HepG2 (cell line): ENCODE measurements around the gene ZFP1. TPM values are rescaled to one million over a fixed set of nuclear protein-coding genes. Genes with fewer than 3 reads are reported as not detected.

Experiments used
- AGO2 ChIP-seq: fragments of 200-400 bp; formaldehyde crosslinking; optimal IDR thresholded peaks from 2 replicates; pipeline ENCODE3; 2017; ENCODE audit warnings: mild to moderate bottlenecking, low read depth, low read length, moderate library complexity
- ATF7 ChIP-seq, 2 experiments: fragments of 450-650 bp in 1 of 2; sonication (generic) in 1 of 2; formaldehyde crosslinking in 1 of 2; IDR thresholded peaks; 2 replicates each; pipeline versions ENCODE4 v1.4.0 to v1.6.1; 2016 to 2020; ENCODE audit warnings: antibody characterized with exemption in 1 of 2, mild to moderate bottlenecking in 1 of 2, missing genetic modification reagents in 1 of 2
- GLI4 ChIP-seq: sonication (generic); formaldehyde crosslinking; IDR thresholded peaks from 2 replicates; pipeline ENCODE4 v1.5.1; 2020; ENCODE audit warnings: missing genetic modification reagents, mild to moderate bottlenecking, moderate library complexity, borderline replicate concordance
- HDAC2 ChIP-seq: sonication (generic); formaldehyde crosslinking; IDR thresholded peaks from 2 replicates; pipeline ENCODE4 v1.4.0; 2020; ENCODE audit warnings: missing genetic modification reagents
- HMGXB3 ChIP-seq: sonication (generic); formaldehyde crosslinking; IDR thresholded peaks from 2 replicates; pipeline ENCODE4 v1.4.0; 2020; ENCODE audit warnings: missing genetic modification reagents, borderline replicate concordance
- HMGXB4 ChIP-seq, 2 experiments: sonication (generic) in 1 of 2; formaldehyde crosslinking in 1 of 2; IDR thresholded peaks; 2 replicates each; pipeline versions ENCODE4 v1.4.0 to v1.6.1; 2018 to 2020; ENCODE audit warnings: missing genetic modification reagents in 2 of 2, borderline replicate concordance in 1 of 2, low read depth in 1 of 2, mild to moderate bottlenecking in 1 of 2, missing biosample characterization in 1 of 2
- ISX ChIP-seq: sonication (generic); formaldehyde crosslinking; conservative IDR thresholded peaks from 2 replicates; pipeline ENCODE4 v1.5.0; 2020; ENCODE audit warnings: missing genetic modification reagents
- MED1 ChIP-seq: sonication (generic); formaldehyde crosslinking; IDR thresholded peaks from 2 replicates; pipeline ENCODE4 v1.4.0; 2020; ENCODE audit warnings: missing genetic modification reagents
- MXD3 ChIP-seq: IDR thresholded peaks from 2 replicates; pipeline ENCODE4 v1.6.1; 2016; ENCODE audit warnings: mild to moderate bottlenecking, missing biosample characterization, missing genetic modification reagents
- NFE2L1 ChIP-seq: sonication (generic); formaldehyde crosslinking; IDR thresholded peaks from 2 replicates; pipeline ENCODE4 v1.4.0; 2020; ENCODE audit warnings: missing genetic modification reagents, mild to moderate bottlenecking, borderline replicate concordance
- POGZ ChIP-seq: sonication (generic); formaldehyde crosslinking; IDR thresholded peaks from 2 replicates; pipeline ENCODE4 v1.4.0; 2020; ENCODE audit warnings: mild to moderate bottlenecking, missing genetic modification reagents
- PRPF4 ChIP-seq: fragments of 200-400 bp; formaldehyde crosslinking; IDR thresholded peaks from 2 replicates; pipeline ENCODE4 v1.6.1; 2016; ENCODE audit warnings: low read length, low read depth; ENCODE audit not compliant: poor library complexity, severe bottlenecking
- RFX5 ChIP-seq: IDR thresholded peaks from 2 replicates; pipeline ENCODE4 v1.6.1; 2011; ENCODE audit warnings: low read depth, low read length, improper control_type of control experiment
- RORA ChIP-seq: sonication (generic); formaldehyde crosslinking; IDR thresholded peaks from 2 replicates; pipeline ENCODE4 v1.5.0; 2020; ENCODE audit warnings: mild to moderate bottlenecking, missing genetic modification reagents, moderate library complexity
- TGIF2 ChIP-seq: IDR thresholded peaks from 2 replicates; pipeline ENCODE4 v1.6.1; 2016; ENCODE audit warnings: control low read depth, missing compliant biosample characterization
- ZC3H4 ChIP-seq: sonication (generic); formaldehyde crosslinking; IDR thresholded peaks from 2 replicates; pipeline ENCODE4 v1.4.0; 2020; ENCODE audit warnings: missing genetic modification reagents, borderline replicate concordance
- ZNF205 ChIP-seq: IDR thresholded peaks from 2 replicates; pipeline ENCODE4 v1.6.1; 2018; ENCODE audit warnings: missing biosample characterization, missing genetic modification reagents
- ZNF546 ChIP-seq: sonication (generic); formaldehyde crosslinking; conservative IDR thresholded peaks from 2 replicates; pipeline ENCODE4 v1.8.1; 2023; ENCODE audit warnings: mild to moderate bottlenecking, missing genetic modification reagents
- ZNF749 ChIP-seq: sonication (generic); formaldehyde crosslinking; IDR thresholded peaks from 2 replicates; pipeline ENCODE4 v1.8.0; 2022; ENCODE audit warnings: mild to moderate bottlenecking, missing genetic modification reagents, moderate library complexity, borderline replicate concordance
- ZNF883 ChIP-seq: sonication (generic); formaldehyde crosslinking; IDR thresholded peaks from 2 replicates; pipeline ENCODE4 v1.5.1; 2020; ENCODE audit warnings: mild to moderate bottlenecking, missing genetic modification reagents; ENCODE audit errors: not compliant biosample characterization
- polyA plus RNA-seq, 8 experiments: library from polyadenylated mRNA; depleted of rRNA in 3 of 8; stranded (reverse) in 7 of 8; unstranded in 1 of 8; fragments of >200 nt; fragmentation: Illumina TruSeq in 4 of 8; extraction: Trizol in 4 of 8; gene quantifications; 2 replicates each; pipeline versions ENCODE4 v1.2.1 to v1.2.3, GENCODE V29; 2011 to 2016; ENCODE audit warnings: low read depth in 4 of 8, missing spikeins in 1 of 8, mixed read lengths in 1 of 8; ENCODE audit not compliant: insufficient read depth in 1 of 8
- total RNA-seq, 5 experiments: library from RNA; depleted of rRNA; stranded (reverse); fragments of >200 nt; fragmentation: Illumina TruSeq; extraction: Trizol; gene quantifications; 2 replicates each; pipeline ENCODE4 v1.2.3, GENCODE V29; 2016; ENCODE audit warnings: low read depth in 1 of 5
- TF ChIP-seq, protein P1 (sequence below): conservative IDR thresholded peaks from 2 replicates; pipeline ENCODE4 v1.6.1; 2018; ENCODE audit warnings: missing genetic modification reagents

Gene ZFP1
- total and polyA plus RNA-seq, 2 of the 13 experiments (the other 11 are each of a cell fraction or from before 2014, with no cell fraction given) = 8.3 to 14.0 TPM

- no peak for TF ChIP-seq MXD3 (CRISPR knock-in tag)
- TF ChIP-seq POGZ (CRISPR knock-in tag) = no peak
- TF ChIP-seq ZNF749 (CRISPR knock-in tag) = 0 out of 2 replicates have a peak, but pooled peaks have one; percentile 66
- TF ChIP-seq GLI4 = no peak
- no peak for TF ChIP-seq RFX5
- no peak for TF ChIP-seq HMGXB4 (CRISPR knock-in tag; IDR thresholded peaks at IDR 0.05; ENCODE audit: borderline replicate concordance in 1 of 2, low read depth in 1 of 2)
- no peak for TF ChIP-seq HMGXB3 (CRISPR knock-in tag)
- TF ChIP-seq, protein P1, sequence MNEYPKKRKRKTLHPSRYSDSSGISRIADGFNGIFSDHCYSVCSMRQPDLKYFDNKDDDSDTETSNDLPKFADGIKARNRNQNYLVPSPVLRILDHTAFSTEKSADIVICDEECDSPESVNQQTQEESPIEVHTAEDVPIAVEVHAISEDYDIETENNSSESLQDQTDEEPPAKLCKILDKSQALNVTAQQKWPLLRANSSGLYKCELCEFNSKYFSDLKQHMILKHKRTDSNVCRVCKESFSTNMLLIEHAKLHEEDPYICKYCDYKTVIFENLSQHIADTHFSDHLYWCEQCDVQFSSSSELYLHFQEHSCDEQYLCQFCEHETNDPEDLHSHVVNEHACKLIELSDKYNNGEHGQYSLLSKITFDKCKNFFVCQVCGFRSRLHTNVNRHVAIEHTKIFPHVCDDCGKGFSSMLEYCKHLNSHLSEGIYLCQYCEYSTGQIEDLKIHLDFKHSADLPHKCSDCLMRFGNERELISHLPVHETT (CRISPR knock-in tag) = no peak
- TF ChIP-seq PRPF4 = no peak
- TF ChIP-seq AGO2 = peak; percentile 73
- TF ChIP-seq MED1 (CRISPR knock-in tag) = no peak
- TF ChIP-seq ZNF205 (CRISPR knock-in tag) = no peak
- TF ChIP-seq NFE2L1 = 0 out of 2 replicates have a peak, but pooled peaks have one; percentile 58
- TF ChIP-seq ZNF883 (CRISPR knock-in tag) = no peak
- no peak for TF ChIP-seq ZNF546
- TF ChIP-seq ISX (CRISPR knock-in tag) = no peak
- no peak for TF ChIP-seq ZC3H4 (CRISPR knock-in tag)
- no peak for TF ChIP-seq TGIF2 (CRISPR knock-in tag)
- no peak for TF ChIP-seq HDAC2
- no peak for TF ChIP-seq ATF7 (IDR thresholded peaks at IDR 0.05)
- TF ChIP-seq ATF7 (CRISPR knock-in tag; IDR thresholded peaks at IDR 0.05) = no peak
- no peak for TF ChIP-seq RORA (CRISPR knock-in tag)
Measured at GRCh38 chr16:75113541-75114121, 34.7 kb upstream of the ZFP1 start (continued).
